ENCODE data around the gene RPL28.

GRCh38 chr19:55443824-55444480 lies 58.2 kb downstream of the RPL28 start:
- TF ChIP-seq CTCF (IDR thresholded peaks at IDR 0.05) (no peak), POLR2A (IDR thresholded peaks at IDR 0.05) (no peak), EP300 (IDR thresholded peaks at IDR 0.05) (no peak)

Measured in ovary (tissue), 3 donors.